SK-N-SH (cell line): ENCODE data around the gene BORCS6. TPM values are rescaled to one million over a fixed set of nuclear protein-coding genes. Genes with fewer than 3 reads are reported as not detected.

Source experiments
- CTCF ChIA-PET: fragments of 300-600, 350-600 bp; formaldehyde crosslinking; extraction: SDS; loops from one replicate; lab custom pipeline; 2021; lab: Yijun Ruan, JAX
- POLR2A ChIA-PET: fragments of 350-600 bp; sonication (Branson Sonifier 250); formaldehyde crosslinking; extraction: SDS; loops from one replicate; lab custom pipeline; 2020; ENCODE audit warnings: antibody characterized with exemption, inconsistent platforms; lab: Yijun Ruan, JAX
- DNase-seq: peaks from one replicate; pipeline ENCODE4 v3.0.0; 2012
- H2AFZ ChIP-seq: fragments of 200-600 bp; sonication (generic); 2 replicates; pipeline ENCODE4 v1.8.1; 2016; ENCODE audit warnings: antibody characterized with exemption, mild to moderate bottlenecking, low read depth
- H3F3A ChIP-seq: fragments of 200-600 bp; sonication (generic); replicated peaks from 2 replicates; pipeline ENCODE3; 2016; ENCODE audit warnings: antibody characterized with exemption, mild to moderate bottlenecking; ENCODE audit not compliant: insufficient read depth
- H3K27ac ChIP-seq, 2 experiments: fragments of 200-500 bp in 1 of 2; fragments of 200-600 bp in 1 of 2; sonication (Bioruptor generic) in 1 of 2; sonication (generic), shearing (Covaris generic) in 1 of 2; 2 replicates each; pipeline versions ENCODE4 v1.5.1 to v1.6.1; 2014 to 2016; ENCODE audit warnings: low read depth in 2 of 2, inconsistent platforms in 1 of 2, low read length in 1 of 2, mild to moderate bottlenecking in 1 of 2, mixed read lengths in 1 of 2
- H3K27me3 ChIP-seq: fragments of 200-600 bp; sonication (generic), shearing (Covaris generic); 2 replicates; pipeline ENCODE4 v1.6.1; 2016; ENCODE audit warnings: mixed run types; ENCODE audit not compliant: insufficient read depth
- H3K36me3 ChIP-seq, 2 experiments: fragments of 200-500 bp in 1 of 2; fragments of 200-600 bp in 1 of 2; sonication (Bioruptor generic) in 1 of 2; sonication (generic) in 1 of 2; replicated peaks in 1 of 2; 2 replicates each; pipeline versions ENCODE3 to v1.5.1; 2014 to 2016; ENCODE audit warnings: low read length in 1 of 2, mild to moderate bottlenecking in 1 of 2; ENCODE audit not compliant: insufficient read depth in 2 of 2, control insufficient read depth in 1 of 2
- H3K4me1 ChIP-seq, 2 experiments: fragments of 200-500 bp in 1 of 2; fragments of 200-600 bp in 1 of 2; sonication (Bioruptor generic) in 1 of 2; sonication (generic), shearing (Covaris generic) in 1 of 2; 2 replicates each; pipeline versions ENCODE4 v1.5.1 to v1.6.1; 2014 to 2016; ENCODE audit warnings: low read depth in 1 of 2, low read length in 1 of 2, mixed run types in 1 of 2; ENCODE audit not compliant: insufficient read depth in 2 of 2, control insufficient read depth in 1 of 2
- H3K4me2 ChIP-seq: fragments of 200-600 bp; sonication (generic), shearing (Covaris generic); 2 replicates; pipeline ENCODE4 v1.6.1; 2017; ENCODE audit warnings: mixed run types
- H3K4me3 ChIP-seq, 2 experiments: fragments of 200-500 bp in 1 of 2; fragments of 200-600 bp in 1 of 2; sonication (Bioruptor generic) in 1 of 2; sonication (generic), shearing (Covaris generic) in 1 of 2; 2 replicates each; pipeline versions ENCODE4 v1.5.1 to v1.8.1; 2014 to 2016; ENCODE audit warnings: low read depth in 2 of 2, inconsistent platforms in 1 of 2, low read length in 1 of 2, mild to moderate bottlenecking in 1 of 2, mixed read lengths in 1 of 2, moderate library complexity in 1 of 2
- H3K79me2 ChIP-seq: fragments of 200-600 bp; sonication (generic); 2 replicates; pipeline ENCODE4 v1.8.1; 2017; ENCODE audit warnings: mild to moderate bottlenecking; ENCODE audit not compliant: insufficient read depth
- H3K9ac ChIP-seq: fragments of 200-600 bp; sonication (generic); 2 replicates; pipeline ENCODE4 v1.6.1; 2017; ENCODE audit warnings: mixed run types
- H3K9me2 ChIP-seq: fragments of 200-600 bp; sonication (generic); 2 replicates; pipeline ENCODE4 v1.6.1; 2017; ENCODE audit warnings: mixed run types
- H3K9me3 ChIP-seq: fragments of 200-600 bp; sonication (generic); 2 replicates; pipeline ENCODE4 v1.6.1; 2017; ENCODE audit warnings: mixed run types, mild to moderate bottlenecking, moderate library complexity
- H4K20me1 ChIP-seq: fragments of 200-600 bp; sonication (generic); 2 replicates; pipeline ENCODE4 v1.6.1; 2017; ENCODE audit warnings: mild to moderate bottlenecking, mixed run types; ENCODE audit not compliant: insufficient read depth
- ELF1 ChIP-seq: IDR thresholded peaks from 2 replicates; pipeline ENCODE4 v1.4.0; 2012
- FOXM1 ChIP-seq: IDR thresholded peaks from 2 replicates; pipeline ENCODE4 v1.4.0; 2012; ENCODE audit warnings: low read depth, mild to moderate bottlenecking
- MEF2A ChIP-seq: IDR thresholded peaks from 2 replicates; pipeline ENCODE4 v1.4.0; 2012; ENCODE audit warnings: low read depth, borderline replicate concordance
- RAD21 ChIP-seq: IDR thresholded peaks from 2 replicates; pipeline ENCODE4 v1.6.1; 2012; ENCODE audit warnings: mild to moderate bottlenecking, low read length
- REST ChIP-seq: IDR thresholded peaks from 2 replicates; pipeline ENCODE4 v1.6.1; 2012; ENCODE audit warnings: mild to moderate bottlenecking, low read depth, low read length, moderate library complexity
- RXRA ChIP-seq: IDR thresholded peaks from 2 replicates; pipeline ENCODE4 v1.4.0; 2012; ENCODE audit warnings: low read depth, mild to moderate bottlenecking, borderline replicate concordance
- SMC3 ChIP-seq: IDR thresholded peaks from 2 replicates; pipeline ENCODE4 v1.6.1; 2012; ENCODE audit warnings: low read depth, low read length, improper control_type of control experiment
- TAF1 ChIP-seq: IDR thresholded peaks from 2 replicates; pipeline ENCODE4 v1.6.1; 2012; ENCODE audit warnings: low read depth, mild to moderate bottlenecking, low read length, moderate library complexity, borderline replicate concordance
- YY1 ChIP-seq: IDR thresholded peaks from 2 replicates; pipeline ENCODE4 v1.4.0; 2012; ENCODE audit warnings: low read depth, mild to moderate bottlenecking
- WGBS: methylation state at CpG from one replicate; pipeline ENCODE4 v1.1.6; 2017; ENCODE audit warnings: low lambda C conversion rate; 5-methylcytosine and 5-hydroxymethylcytosine counted together
- polyA plus RNA-seq, 3 experiments: library from polyadenylated mRNA; depleted of rRNA; stranded (reverse); fragments of >200 nt; gene quantifications; 2 replicates each; pipeline ENCODE4 v1.2.3, GENCODE V29; 2012
- TF ChIP-seq, protein P1 (sequence below): IDR thresholded peaks from 2 replicates; pipeline ENCODE4; 2012
- TF ChIP-seq, protein P2 (sequence below): IDR thresholded peaks from 2 replicates; pipeline ENCODE4 v1.4.0; 2012; ENCODE audit warnings: low read depth, borderline replicate concordance
- TF ChIP-seq, protein P3 (sequence below): IDR thresholded peaks from 2 replicates; pipeline ENCODE4 v1.4.0; 2012; ENCODE audit warnings: low read depth

The BORCS6 gene
- polyA plus RNA-seq, 1 of the 3 experiments (the other 2 are of a cell fraction), result 4.3 TPM

- peaks cover 34 to 36% of the 10 kb centered on the region in 2 experiments; a peak in 3 of 4 replicates for H3K4me1 ChIP-seq
- TF ChIP-seq REST, result no peak
- TF ChIP-seq, protein P1, sequence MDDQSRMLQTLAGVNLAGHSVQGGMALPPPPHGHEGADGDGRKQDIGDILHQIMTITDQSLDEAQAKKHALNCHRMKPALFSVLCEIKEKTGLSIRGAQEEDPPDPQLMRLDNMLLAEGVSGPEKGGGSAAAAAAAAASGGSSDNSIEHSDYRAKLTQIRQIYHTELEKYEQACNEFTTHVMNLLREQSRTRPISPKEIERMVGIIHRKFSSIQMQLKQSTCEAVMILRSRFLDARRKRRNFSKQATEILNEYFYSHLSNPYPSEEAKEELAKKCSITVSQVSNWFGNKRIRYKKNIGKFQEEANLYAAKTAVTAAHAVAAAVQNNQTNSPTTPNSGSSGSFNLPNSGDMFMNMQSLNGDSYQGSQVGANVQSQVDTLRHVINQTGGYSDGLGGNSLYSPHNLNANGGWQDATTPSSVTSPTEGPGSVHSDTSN, result no peak
- no peak for TF ChIP-seq TAF1
- TF ChIP-seq, protein P2, sequence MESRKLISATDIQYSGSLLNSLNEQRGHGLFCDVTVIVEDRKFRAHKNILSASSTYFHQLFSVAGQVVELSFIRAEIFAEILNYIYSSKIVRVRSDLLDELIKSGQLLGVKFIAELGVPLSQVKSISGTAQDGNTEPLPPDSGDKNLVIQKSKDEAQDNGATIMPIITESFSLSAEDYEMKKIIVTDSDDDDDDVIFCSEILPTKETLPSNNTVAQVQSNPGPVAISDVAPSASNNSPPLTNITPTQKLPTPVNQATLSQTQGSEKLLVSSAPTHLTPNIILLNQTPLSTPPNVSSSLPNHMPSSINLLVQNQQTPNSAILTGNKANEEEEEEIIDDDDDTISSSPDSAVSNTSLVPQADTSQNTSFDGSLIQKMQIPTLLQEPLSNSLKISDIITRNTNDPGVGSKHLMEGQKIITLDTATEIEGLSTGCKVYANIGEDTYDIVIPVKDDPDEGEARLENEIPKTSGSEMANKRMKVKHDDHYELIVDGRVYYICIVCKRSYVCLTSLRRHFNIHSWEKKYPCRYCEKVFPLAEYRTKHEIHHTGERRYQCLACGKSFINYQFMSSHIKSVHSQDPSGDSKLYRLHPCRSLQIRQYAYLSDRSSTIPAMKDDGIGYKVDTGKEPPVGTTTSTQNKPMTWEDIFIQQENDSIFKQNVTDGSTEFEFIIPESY, result no peak
- no peak for TF ChIP-seq FOXM1
- TF ChIP-seq, protein P3, sequence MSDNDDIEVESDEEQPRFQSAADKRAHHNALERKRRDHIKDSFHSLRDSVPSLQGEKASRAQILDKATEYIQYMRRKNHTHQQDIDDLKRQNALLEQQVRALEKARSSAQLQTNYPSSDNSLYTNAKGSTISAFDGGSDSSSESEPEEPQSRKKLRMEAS, result no peak
- no peak for TF ChIP-seq SMC3
- no peak for TF ChIP-seq ELF1
- no peak for TF ChIP-seq RXRA
- no peak for TF ChIP-seq YY1
- no peak for TF ChIP-seq RAD21
- no peak for TF ChIP-seq MEF2A
- TF ChIP-seq, all 33 proteins: peak for 0
- H3F3A ChIP-seq, result peaks cover 17% of the 10 kb centered on the region
- peaks cover 21% of the 10 kb centered on the region; the same call in 1 of the 2 replicates for H3K79me2 ChIP-seq
- H3K9me3 ChIP-seq, result no peaks in the 10 kb centered on the region
- peaks cover 9% of the 10 kb centered on the region; the same call in 1 of the 2 replicates for H4K20me1 ChIP-seq
- CTCF ChIA-PET, result interaction anchor here (0.9 to 3.1 kb wide), 4 partner anchors 10 to 32 kb away, joined by 3 to 15 read pairs (median 5); partner anchors contain the start of gene ALOXE3
- H3K36me3 ChIP-seq, result peaks cover 11 to 43% of the 10 kb centered on the region in 2 experiments
- H2AFZ ChIP-seq, result no peak overlapping the region
- POLR2A ChIA-PET, result interaction anchor here (1.1 to 2.5 kb wide), 2 partner anchors 11 to 23 kb away, joined by 6 to 19 read pairs; no protein-coding TSS in a partner anchor
- DNase-seq, result no peak
- WGBS, result 83% methylated on average over 15 of the region's 18 CpGs
- H3K9me2 ChIP-seq, result no peaks in the 10 kb centered on the region
- H3K4me2 ChIP-seq, result peak overlapping the region; percentile 95
- no peaks in the 10 kb centered on the region for H3K27me3 ChIP-seq
- H3K4me3 ChIP-seq, result peak overlapping the region; percentile 77 to 80; a peak in 3 of 4 replicates
- peak overlapping the region; percentile 98 for H3K9ac ChIP-seq
- H3K27ac ChIP-seq, result peak overlapping the region; percentile 77 to 95
Observed at GRCh38 chr17:8150194-8151119, 39.5 kb downstream of the BORCS6 start.
